MCF 10A (cell line): ENCODE results near the gene SNX13. TPM values are rescaled to one million over a fixed set of nuclear protein-coding genes. Genes with fewer than 3 reads are reported as not detected.

Experiments
- BruUV-seq: library from RNA; stranded (reverse); fragments of 400-500 nt; replicated peaks from 2 replicates; lab custom pipeline; 2021; lab: Mats Ljungman, UMichigan
- CTCF ChIA-PET: fragments of 300-600 bp; sonication (Branson Sonifier 250); formaldehyde crosslinking; extraction: SDS; loops from one replicate; lab custom pipeline; 2021; ENCODE audit warnings: antibody characterized with exemption, inconsistent platforms; lab: Yijun Ruan, JAX
- POLR2A ChIA-PET: fragments of 300-600, 350-650 bp; sonication (Branson Sonifier 250); formaldehyde crosslinking; extraction: SDS; loops from one replicate; lab custom pipeline; 2020; ENCODE audit warnings: antibody characterized with exemption, inconsistent platforms; lab: Yijun Ruan, JAX
- DNase-seq: peaks from one replicate; pipeline ENCODE4 v3.0.0-alpha.2; 2018; ENCODE audit not compliant: unreplicated experiment
- H3K27ac Mint-ChIP-seq: one replicate; pipeline ENCODE4 v1.8.0; 2022; ENCODE audit warnings: mild to moderate bottlenecking, low read depth, mixed read lengths; ENCODE audit not compliant: unreplicated experiment
- H3K27me3 Mint-ChIP-seq: one replicate; pipeline ENCODE4 v1.8.0; 2022; ENCODE audit warnings: mixed read lengths; ENCODE audit not compliant: insufficient read depth, unreplicated experiment
- H3K36me3 Mint-ChIP-seq: one replicate; pipeline ENCODE4 v1.8.0; 2022; ENCODE audit warnings: mild to moderate bottlenecking, moderate library complexity, mixed read lengths; ENCODE audit not compliant: insufficient read depth, unreplicated experiment
- H3K4me1 Mint-ChIP-seq: one replicate; pipeline ENCODE4 v1.8.0; 2022; ENCODE audit warnings: mixed read lengths; ENCODE audit not compliant: insufficient read depth, unreplicated experiment
- H3K4me3 Mint-ChIP-seq: one replicate; pipeline ENCODE4 v1.8.0; 2022; ENCODE audit warnings: mild to moderate bottlenecking, moderate library complexity, mixed read lengths; ENCODE audit not compliant: unreplicated experiment
- H3K9me3 Mint-ChIP-seq: one replicate; pipeline ENCODE4 v1.8.0; 2022; ENCODE audit warnings: mixed read lengths; ENCODE audit not compliant: unreplicated experiment
- CTCF ChIP-seq: fragments of 200-600 bp; IDR thresholded peaks from one replicate; pipeline ENCODE4 v1.8.0; 2022; ENCODE audit warnings: antibody characterized with exemption, mild to moderate bottlenecking; ENCODE audit not compliant: unreplicated experiment
- intact Hi-C: fragments of 100-400 bp; cut with micrococcal nuclease; formaldehyde crosslinking; loops from 2 replicates; pipeline ENCODE4 v1.14.1; 2022
- total RNA-seq: library from RNA; stranded (reverse); gene quantifications from 2 replicates; pipeline ENCODE4 v1.2.3, GENCODE V29; 2022

SNX13 gene
- total RNA-seq, 1 experiment from 2014 or later = 38.5 TPM

- H3K27ac Mint-ChIP-seq = peak overlapping the region; percentile 57
- H3K4me1 Mint-ChIP-seq = peaks cover 35% of the 10 kb centered on the region
- no TSS peak for BruUV-seq
- ChIA-PET POLR2A (interaction anchor here (0.5 to 4.4 kb wide), 22 partner anchors 13 to 783 kb away, joined by 3 to 30 read pairs (median 4); no protein-coding TSS in a partner anchor), CTCF (interaction anchor here (0.5 to 1.9 kb wide), 18 partner anchors 20 to 579 kb away, joined by 3 to 6 read pairs (median 3); no protein-coding TSS in a partner anchor)
- H3K27me3 Mint-ChIP-seq = no peaks in the 10 kb centered on the region
- no peak for DNase-seq
- H3K36me3 Mint-ChIP-seq = peaks cover 7% of the 10 kb centered on the region
- intact Hi-C loops = loop anchor here (5.0 kb wide), 1 partner anchor 470 kb away; no protein-coding TSS in a partner anchor
- TF ChIP-seq CTCF = no peak
- H3K9me3 Mint-ChIP-seq = no peaks in the 10 kb centered on the region
- peak overlapping the region; percentile 21 for H3K4me3 Mint-ChIP-seq
Observed at GRCh38 chr7:17772581-17773288, 167.6 kb downstream of the SNX13 start.

GRCh38 chr7:17771901-17772408 lies 168.3 kb downstream of the SNX13 start:
- Mint-ChIP-seq H3K27ac (peak overlapping the region; percentile 57), H3K4me3 (no peak overlapping the region)

GRCh38 chr7:17770710-17771375 lies 169.5 kb downstream of the SNX13 start:
- Mint-ChIP-seq H3K4me3 (peak overlapping the region; percentile 0), H3K27ac (peak overlapping the region; percentile 76), H3K9me3 (no peaks in the 10 kb centered on the region), H3K36me3 (no peaks in the 10 kb centered on the region), H3K27me3 (no peaks in the 10 kb centered on the region), H3K4me1 (peaks cover 35% of the 10 kb centered on the region)
- ChIA-PET POLR2A (interaction anchor here (0.6 to 1.7 kb wide), 15 partner anchors 10 to 738 kb away, joined by 3 to 9 read pairs (median 3); no protein-coding TSS in a partner anchor), CTCF (interaction anchor here (0.6 to 2.2 kb wide), 55 partner anchors 8 to 791 kb away, joined by 3 to 15 read pairs (median 4); no protein-coding TSS in a partner anchor)
- BruUV-seq = no TSS peak
- intact Hi-C loops = loop anchor here (1.0 to 5.0 kb wide), 6 partner anchors 64 to 574 kb away; partner anchors contain the start of gene SNX13
- TF ChIP-seq CTCF = no peak
- peak; percentile 30 for DNase-seq

More at GRCh38 chr7:17771901-17772408, 168.3 kb downstream of the SNX13 start:
- Mint-ChIP-seq H3K4me1 (peaks cover 35% of the 10 kb centered on the region), H3K36me3 (peaks cover 1% of the 10 kb centered on the region), H3K27me3 (no peaks in the 10 kb centered on the region), H3K9me3 (no peaks in the 10 kb centered on the region)
- intact Hi-C loops = loop anchor here (2.0 to 5.0 kb wide), 3 partner anchors 65 to 470 kb away; partner anchors contain the start of gene SNX13
- TF ChIP-seq CTCF = no peak
- BruUV-seq = no TSS peak
- DNase-seq = no peak
- ChIA-PET CTCF (interaction anchor here (0.5 to 2.0 kb wide), 12 partner anchors 10 to 580 kb away, joined by 3 to 6 read pairs (median 4); no protein-coding TSS in a partner anchor), POLR2A (interaction anchor here (0.6 to 4.4 kb wide), 15 partner anchors 13 to 784 kb away, joined by 3 to 30 read pairs (median 3); no protein-coding TSS in a partner anchor)
